GM19372 (cell line): ENCODE results near the gene COL4A5.
"Not testable (repeated sequence)": the region's sequence is repeated elsewhere in the genome, so short reads cannot be mapped to it uniquely, and the experiment has no call there.

Experiments used
- ATAC-seq: cut with Tn5 transposase; IDR thresholded peaks from one replicate; pipeline ENCODE4 v1.9.1; 2021; ENCODE audit warnings: mild to moderate bottlenecking, low read depth, moderate library complexity; ENCODE audit not compliant: unreplicated experiment

COL4A5 gene

GRCh38 chrX:108447303-108447702 lies 7.7 kb downstream of the COL4A5 start:
- ATAC-seq: no peak

- ATAC-seq: no peak
These were observed 14.2 kb downstream of the COL4A5 start for GRCh38 chrX:108453841-108454240.

- no peak for ATAC-seq
These were observed 17.4 kb downstream of the COL4A5 start for GRCh38 chrX:108456971-108457477.

- no peak for ATAC-seq
These were observed 25.0 kb downstream of the COL4A5 start for GRCh38 chrX:108464604-108465003.

GRCh38 chrX:108468486-108468885 lies 28.8 kb downstream of the COL4A5 start:
- ATAC-seq: no peak

GRCh38 chrX:108473979-108474378 lies 34.3 kb downstream of the COL4A5 start:
- ATAC-seq: no peak

GRCh38 chrX:108481528-108481927 lies 41.9 kb downstream of the COL4A5 start:
- not testable (repeated sequence) for ATAC-seq

GRCh38 chrX:108484251-108484650 lies 44.6 kb downstream of the COL4A5 start:
- no peak for ATAC-seq

GRCh38 chrX:108485960-108486359 lies 46.3 kb downstream of the COL4A5 start:
- no peak for ATAC-seq

- ATAC-seq: no peak
These were observed 54.9 kb downstream of the COL4A5 start for GRCh38 chrX:108494406-108495090.

- ATAC-seq: no peak
These were observed 72.1 kb downstream of the COL4A5 start for GRCh38 chrX:108511721-108512120.

GRCh38 chrX:108516184-108516583 lies 76.5 kb downstream of the COL4A5 start:
- ATAC-seq: no peak

- no peak for ATAC-seq
These were observed 88.1 kb downstream of the COL4A5 start for GRCh38 chrX:108527724-108528123.

GRCh38 chrX:108537005-108537404 lies 97.4 kb downstream of the COL4A5 start:
- ATAC-seq: peak; percentile 85

GRCh38 chrX:108541286-108541685 lies 101.6 kb downstream of the COL4A5 start:
- ATAC-seq: no peak

- ATAC-seq: no peak
These were observed 117.9 kb downstream of the COL4A5 start for GRCh38 chrX:108557580-108557979.

- ATAC-seq: no peak
These were observed 118.6 kb downstream of the COL4A5 start for GRCh38 chrX:108558217-108558616.

GRCh38 chrX:108573136-108573535 lies 133.5 kb downstream of the COL4A5 start:
- no peak for ATAC-seq

- no peak for ATAC-seq
These were observed 142.5 kb downstream of the COL4A5 start for GRCh38 chrX:108582151-108582550.

- ATAC-seq: no peak
These were observed 145.1 kb downstream of the COL4A5 start for GRCh38 chrX:108584617-108585211.

- ATAC-seq: no peak
These were observed 150.9 kb downstream of the COL4A5 start for GRCh38 chrX:108590496-108590895.

- ATAC-seq: no peak
These were observed 161.6 kb downstream of the COL4A5 start for GRCh38 chrX:108601276-108601675.
